Measurements from ENCODE around the gene PFN3.

The PFN3 gene

GRCh38 chr5:177359451-177359851 lies 41.0 kb downstream of the PFN3 start:
- DNase-seq = no peak

DNA sequence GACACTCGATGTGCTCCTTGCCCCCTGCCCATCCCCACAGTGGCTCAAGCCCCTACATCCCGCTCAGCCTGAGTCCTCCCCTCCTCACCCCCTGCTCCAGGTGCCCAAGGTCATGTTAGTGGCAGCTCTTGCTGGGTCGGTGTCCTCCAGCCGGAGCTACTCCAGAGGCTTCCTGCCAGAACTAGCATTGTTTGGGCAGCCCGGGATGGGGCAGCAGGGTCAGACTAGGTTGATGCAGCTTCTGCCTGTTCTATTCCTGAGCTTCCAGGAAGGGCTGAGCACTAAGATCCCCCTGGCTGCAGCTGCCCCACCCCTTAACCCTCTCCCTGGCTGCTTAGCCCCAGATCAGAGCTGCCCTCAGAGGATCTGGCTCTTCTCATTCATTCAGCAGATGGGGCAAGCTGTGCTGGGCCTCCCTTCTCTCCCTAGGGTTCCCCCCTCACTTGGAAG lies 42.1 kb downstream of the PFN3 start:
- DNase-seq = no peak

DNA sequence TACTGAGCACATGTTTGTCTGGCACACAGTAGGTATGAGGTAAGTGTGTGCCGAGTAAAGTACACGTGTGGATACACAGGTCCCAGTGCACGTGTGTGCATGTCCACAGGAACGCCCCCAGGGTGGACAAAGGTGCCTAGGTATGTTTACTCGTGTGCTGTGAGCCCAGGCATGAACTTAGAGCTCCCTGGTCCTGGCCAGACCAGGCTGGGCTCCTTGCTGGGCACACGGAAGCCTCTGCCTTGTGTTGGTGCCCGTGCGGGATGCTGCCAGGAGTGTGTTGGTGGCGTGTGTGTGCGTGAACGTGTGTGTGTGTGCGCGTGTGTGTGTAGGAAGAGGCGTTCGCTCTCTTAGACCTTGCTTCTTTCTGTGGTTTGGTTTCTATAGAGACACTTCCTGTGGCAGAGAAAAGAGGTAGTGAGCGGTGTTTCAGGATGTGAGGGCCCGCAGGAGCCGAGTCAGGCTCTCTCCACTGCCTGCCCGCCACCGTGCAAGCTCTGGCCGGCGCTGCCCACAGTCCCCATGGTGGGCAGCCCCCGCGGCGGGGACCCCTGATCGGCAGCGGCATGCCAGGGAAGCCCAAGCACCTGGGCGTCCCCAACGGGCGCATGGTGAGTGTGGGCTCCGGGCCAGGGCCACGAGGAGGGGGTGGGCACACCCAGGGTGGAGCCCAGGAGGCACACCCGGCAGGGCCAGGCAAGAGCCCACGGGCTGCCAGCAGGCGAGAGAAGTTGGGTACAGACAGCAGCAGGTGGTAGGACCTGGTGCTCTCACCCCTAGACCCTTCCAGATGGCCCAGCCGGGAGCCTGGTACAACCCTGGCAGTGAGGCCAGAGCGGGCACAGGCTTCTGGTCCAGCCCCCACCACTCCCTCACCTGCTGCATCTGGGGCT lies 42.8 kb downstream of the PFN3 start, which contains the start of gene RGS14:
TSS of gene RGS14 (plus strand) at position 466 of the 893 bp plus-strand sequence. CDS start at position 567, 101 bp downstream.
- peak; percentile 59 for DNase-seq

GRCh38 chr5:177357146-177357458 lies 43.4 kb downstream of the PFN3 start:
- no peak for DNase-seq

GRCh38 chr5:177356746-177357145 lies 43.7 kb downstream of the PFN3 start:
- no peak for DNase-seq

- DNase-seq = no peak
Observed at GRCh38 chr5:177355868-177356168, 44.6 kb downstream of the PFN3 start.

GRCh38 chr5:177355162-177355867 lies 45.1 kb downstream of the PFN3 start:
- no peak for DNase-seq

- no peak for DNase-seq
Observed at GRCh38 chr5:177354711-177355110, 45.8 kb downstream of the PFN3 start.

GRCh38 chr5:177354256-177354655 lies 46.2 kb downstream of the PFN3 start:
- DNase-seq = no peak

- DNase-seq = no peak
Observed at GRCh38 chr5:177353093-177353492, 47.4 kb downstream of the PFN3 start.

DNA sequence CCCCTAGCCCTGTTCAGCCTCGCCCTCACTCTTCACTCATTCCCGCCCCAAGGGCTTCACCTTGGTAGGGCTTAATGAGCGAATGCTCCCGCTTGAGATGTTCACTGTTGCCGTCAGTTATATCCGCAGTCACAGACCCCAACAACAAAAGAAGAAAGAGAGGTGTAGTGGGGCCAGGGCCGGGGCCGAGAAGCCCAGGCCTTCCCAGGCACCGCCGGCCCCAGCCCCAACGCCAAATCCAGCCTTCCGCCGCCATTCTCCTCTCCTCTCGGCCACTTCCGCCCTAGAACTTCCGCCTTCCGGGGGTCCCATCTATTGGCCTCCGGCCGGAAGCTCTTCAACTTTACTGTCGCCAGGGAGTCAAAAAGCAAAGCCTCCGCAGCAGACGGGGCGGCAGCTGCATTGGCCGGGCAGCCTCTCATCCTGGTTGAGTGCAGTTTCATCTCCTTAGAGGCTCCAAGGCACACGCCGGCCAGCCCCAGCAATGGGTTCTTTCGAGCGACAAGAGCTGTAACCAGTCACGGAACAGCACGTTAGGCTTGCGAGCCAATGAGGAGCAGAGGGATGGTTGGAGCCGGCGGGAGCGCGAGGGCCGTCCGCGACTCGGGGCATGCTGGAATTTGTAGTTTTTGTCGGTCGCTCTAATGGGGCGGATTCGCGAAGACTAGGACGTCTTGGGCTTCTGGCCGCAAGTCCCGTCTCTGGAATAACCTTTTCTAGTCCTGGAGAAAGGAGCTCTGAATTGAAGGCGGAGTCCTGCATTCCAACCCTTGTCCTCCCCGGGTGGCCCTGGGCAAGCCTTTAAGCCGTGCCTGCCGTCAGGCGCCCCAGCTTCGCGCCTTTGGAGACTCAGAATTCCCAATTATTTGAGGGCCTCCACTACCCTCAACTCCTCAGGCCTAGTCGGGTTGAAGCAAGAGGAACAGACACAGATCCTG lies 48.8 kb downstream of the PFN3 start, which contains the start of gene LMAN2:
TSS of gene LMAN2 (minus strand) at position 277 of the 938 bp plus-strand sequence. CDS start at position 256, 21 bp downstream.
- peak; percentile 81 for DNase-seq

- DNase-seq = no peak
Observed at GRCh38 chr5:177350776-177351391, 49.6 kb downstream of the PFN3 start.

Data from T-helper 9 cell (primary cell).